Activated CD8-positive, alpha-beta memory T cell treated with anti-CD3 and anti-CD28 coated beads for 24 hours (primary cell): ENCODE data around the gene CTNNBIP1.
"Not testable (repeated sequence)": the region's sequence is repeated elsewhere in the genome, so short reads cannot be mapped to it uniquely, and the experiment has no call there.

Experiments
- DNase-seq: peaks from one replicate; pipeline ENCODE4 v3.0.0-alpha.2; 2020

Gene CTNNBIP1

GRCh38 chr1:9825093-9826074 lies 84.7 kb downstream of the CTNNBIP1 start:
- DNase-seq = peak; percentile 65

- DNase-seq = no peak
Measured at GRCh38 chr1:9824702-9825089, 85.4 kb downstream of the CTNNBIP1 start.

GRCh38 chr1:9823943-9824701 lies 85.9 kb downstream of the CTNNBIP1 start, which contains the start of gene CLSTN1:
Gene CLSTN1 (minus strand): TSS chr1:9823965. CDS start chr1:9823733, 232 bp downstream.
- DNase-seq = peak; percentile 93

- DNase-seq = no peak
Measured at GRCh38 chr1:9823693-9823942, 86.5 kb downstream of the CTNNBIP1 start.

GRCh38 chr1:9822897-9823692 lies 87.0 kb downstream of the CTNNBIP1 start:
- DNase-seq = peak; percentile 74

- DNase-seq = no peak
Measured at GRCh38 chr1:9822490-9822889, 87.6 kb downstream of the CTNNBIP1 start.

GRCh38 chr1:9821710-9822109 lies 88.4 kb downstream of the CTNNBIP1 start:
- DNase-seq = no peak

GRCh38 chr1:9820521-9820920 lies 89.5 kb downstream of the CTNNBIP1 start:
- DNase-seq = no peak

GRCh38 chr1:9817734-9818133 lies 92.3 kb downstream of the CTNNBIP1 start:
- no peak for DNase-seq

- DNase-seq = no peak
Measured at GRCh38 chr1:9816199-9816598, 93.9 kb downstream of the CTNNBIP1 start.

GRCh38 chr1:9815150-9815549 lies 94.9 kb downstream of the CTNNBIP1 start:
- DNase-seq = no peak

- no peak for DNase-seq
Measured at GRCh38 chr1:9814619-9815018, 95.5 kb downstream of the CTNNBIP1 start.

- DNase-seq = no peak
Measured at GRCh38 chr1:9811239-9811966, 98.7 kb downstream of the CTNNBIP1 start.

- DNase-seq = no peak
Measured at GRCh38 chr1:9809100-9809510, 101.0 kb downstream of the CTNNBIP1 start.

- no peak for DNase-seq
Measured at GRCh38 chr1:9808459-9808858, 101.6 kb downstream of the CTNNBIP1 start.

GRCh38 chr1:9807541-9807940 lies 102.5 kb downstream of the CTNNBIP1 start:
- no peak for DNase-seq

- DNase-seq = not testable (repeated sequence)
Measured at GRCh38 chr1:9805972-9806371, 104.1 kb downstream of the CTNNBIP1 start.

- no peak for DNase-seq
Measured at GRCh38 chr1:9805006-9805508, 105.0 kb downstream of the CTNNBIP1 start.

- not testable (repeated sequence) for DNase-seq
Measured at GRCh38 chr1:9803003-9803918, 106.8 kb downstream of the CTNNBIP1 start.

GRCh38 chr1:9801909-9802308 lies 108.2 kb downstream of the CTNNBIP1 start:
- DNase-seq = no peak
